AG10803 (cell line): ENCODE results near the gene TIAM1.

Experiments
- DNase-seq: peaks from one replicate; pipeline ENCODE4 v3.0.0; 2010; ENCODE audit warnings: low read depth
- H3K4me3 ChIP-seq: 2 replicates; pipeline ENCODE4 v1.5.1; 2011; ENCODE audit warnings: mild to moderate bottlenecking, low read length, control low read depth
- CTCF ChIP-seq: conservative IDR thresholded peaks from 2 replicates; pipeline ENCODE4 v1.5.1; 2011; ENCODE audit warnings: mild to moderate bottlenecking, low read length, control low read depth, inconsistent platforms

TIAM1 gene

GRCh38 chr21:31347435-31348032 is 3.5 kb upstream of the TIAM1 start:
- peak; percentile 16 for DNase-seq
- TF ChIP-seq CTCF: peak; percentile 53
- no peak overlapping the region for H3K4me3 ChIP-seq

GRCh38 chr21:31346256-31346821 is 2.3 kb upstream of the TIAM1 start:
- TF ChIP-seq CTCF: no peak
- peak; percentile 25 for DNase-seq
- H3K4me3 ChIP-seq: no peak overlapping the region

- no peak for DNase-seq
- no peak for TF ChIP-seq CTCF
These were observed 1.1 kb upstream of the TIAM1 start for GRCh38 chr21:31345136-31345535.

GRCh38 chr21:31343030-31343510 is 991 bp downstream of the TIAM1 start:
- H3K4me3 ChIP-seq: no peak overlapping the region
- DNase-seq: no peak
- TF ChIP-seq CTCF: no peak

More at GRCh38 chr21:31345136-31345535, 1.1 kb upstream of the TIAM1 start:
- H3K4me3 ChIP-seq: no peak overlapping the region

- no peak overlapping the region for H3K4me3 ChIP-seq
- TF ChIP-seq CTCF: no peak
- no peak for DNase-seq
These were observed 1.7 kb downstream of the TIAM1 start for GRCh38 chr21:31342348-31342747.

- no peak for DNase-seq
- no peak for TF ChIP-seq CTCF
- no peak overlapping the region for H3K4me3 ChIP-seq
These were observed 3.0 kb downstream of the TIAM1 start for GRCh38 chr21:31340942-31341487.

GRCh38 chr21:31340514-31340913 is 3.5 kb downstream of the TIAM1 start:
- H3K4me3 ChIP-seq: no peak overlapping the region
- DNase-seq: no peak
- no peak for TF ChIP-seq CTCF
